Measurements from ENCODE around the gene STRA6. TPM values are rescaled to one million over a fixed set of nuclear protein-coding genes. Genes with fewer than 3 reads are reported as not detected.

STRA6 gene
- total RNA-seq, 4 donors from 2014 or later: 0.76 to 2.2 (median 1.5) TPM; not detected in 1

- Histone ChIP-seq H3K27me3 (peaks cover 0 to 49% (median 0%) of the 10 kb centered on the region in 4 donors), H3K9me3 (peaks cover 0 to 8% (median 0%) of the 10 kb centered on the region in 3 donors), H3K4me1 (no peaks in the 10 kb centered on the region), H3K27ac (no peak overlapping the region), H3K4me3 (no peak overlapping the region), H3K36me3 (no peaks in the 10 kb centered on the region)
- intact Hi-C loops (cut with DNase I): no loop called here
- DNase-seq: no peak
- WGBS, 2 donors: 47 to 52% methylated on average over 2 of the region's 2 CpGs
- TF ChIP-seq POLR2A (IDR thresholded peaks at IDR 0.05): no peak
- no peak for TF ChIP-seq CTCF (IDR thresholded peaks at IDR 0.05)
Measured at GRCh38 chr15:74147051-74147450, 55.5 kb downstream of the STRA6 start.

DNA sequence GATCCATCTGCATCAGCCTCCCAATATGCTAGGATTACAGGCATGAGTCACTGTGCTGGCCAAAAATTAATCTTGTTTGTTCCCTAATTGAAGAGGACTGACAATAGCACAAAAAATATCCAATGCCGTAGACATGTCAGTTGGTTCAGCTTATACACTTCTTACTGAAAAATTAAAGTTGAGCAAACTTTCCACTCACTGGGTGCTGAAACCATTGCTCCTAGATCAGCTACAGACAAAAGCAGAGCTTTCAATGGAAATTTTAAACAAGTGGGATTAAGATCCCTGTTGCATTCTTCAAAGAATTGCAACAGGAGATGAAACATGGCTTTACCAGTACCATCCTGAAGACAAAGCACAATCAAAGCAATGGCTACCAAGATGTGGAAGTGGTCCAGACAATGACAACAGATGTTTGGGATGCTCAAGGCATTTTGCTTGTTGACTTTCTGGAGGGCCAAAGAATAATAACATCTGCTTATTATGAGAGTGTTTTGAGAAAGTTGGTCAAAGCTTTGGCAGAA lies 56.2 kb downstream of the STRA6 start:
- no peak for DNase-seq
- no peak overlapping the region for H3K27ac ChIP-seq
- H3K27me3 ChIP-seq: peaks cover 0 to 56% (median 0%) of the 10 kb centered on the region in 4 donors
- no peaks in the 10 kb centered on the region for H3K36me3 ChIP-seq
- peaks cover 0 to 8% (median 0%) of the 10 kb centered on the region in 3 donors for H3K9me3 ChIP-seq
- no peaks in the 10 kb centered on the region for H3K4me1 ChIP-seq
- H3K4me3 ChIP-seq: no peak overlapping the region
- intact Hi-C loops (cut with DNase I): no loop called here
- TF ChIP-seq POLR2A (IDR thresholded peaks at IDR 0.05): no peak
- TF ChIP-seq CTCF (IDR thresholded peaks at IDR 0.05): no peak
- 100% methylated on average over 1 of the region's 1 CpG for WGBS, 2 donors

- TF ChIP-seq POLR2A (IDR thresholded peaks at IDR 0.05) (no peak), CTCF (IDR thresholded peaks at IDR 0.05) (no peak)
- no peaks in the 10 kb centered on the region for H3K36me3 ChIP-seq
- no peak overlapping the region for H3K27ac ChIP-seq
- no peaks in the 10 kb centered on the region for H3K4me1 ChIP-seq
- H3K27me3 ChIP-seq: peaks cover 0 to 75% (median 0%) of the 10 kb centered on the region in 4 donors
- H3K4me3 ChIP-seq: no peak overlapping the region
- DNase-seq: no peak
- intact Hi-C loops (cut with DNase I): no loop called here
- WGBS, 2 donors: 63 to 79% methylated on average over 6 of the region's 6 CpGs
- peaks cover 0 to 8% (median 0%) of the 10 kb centered on the region in 3 donors for H3K9me3 ChIP-seq
Measured at GRCh38 chr15:74144153-74144775, 58.3 kb downstream of the STRA6 start.

DNA sequence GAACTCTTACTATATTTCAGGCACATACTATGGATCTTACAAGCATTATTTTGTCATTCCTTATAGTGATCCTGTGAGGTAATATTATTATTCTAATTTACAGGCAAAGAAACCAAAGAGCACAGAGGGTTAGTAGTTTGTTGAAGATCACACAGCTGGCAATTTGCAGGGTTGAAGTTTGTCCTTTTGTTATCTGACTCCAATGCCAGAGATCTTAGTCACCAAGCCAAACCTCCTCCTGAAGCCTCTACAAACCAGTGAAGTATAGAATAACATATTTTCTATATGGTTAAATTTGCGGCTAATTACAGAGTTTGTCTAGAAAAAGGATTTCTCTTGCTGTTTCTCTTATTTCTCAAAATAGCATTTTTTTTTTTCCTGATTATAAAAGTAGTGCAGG lies 61.0 kb downstream of the STRA6 start:
- H3K27me3 ChIP-seq: peaks cover 0 to 85% (median 9%) of the 10 kb centered on the region in 4 donors
- H3K36me3 ChIP-seq: no peaks in the 10 kb centered on the region
- H3K4me1 ChIP-seq: peaks cover 7 to 11% (median 8%) of the 10 kb centered on the region in 3 donors
- WGBS, 2 donors: 91 to 95% methylated on average over 1 of the region's 1 CpG
- intact Hi-C loops (cut with DNase I): no loop called here
- peaks cover 0 to 5% (median 0%) of the 10 kb centered on the region in 3 donors for H3K9me3 ChIP-seq
- H3K4me3 ChIP-seq: no peak overlapping the region
- no peak for TF ChIP-seq CTCF (IDR thresholded peaks at IDR 0.05)
- no peak for TF ChIP-seq POLR2A (IDR thresholded peaks at IDR 0.05)
- no peak overlapping the region for H3K27ac ChIP-seq
- DNase-seq: no peak

DNA sequence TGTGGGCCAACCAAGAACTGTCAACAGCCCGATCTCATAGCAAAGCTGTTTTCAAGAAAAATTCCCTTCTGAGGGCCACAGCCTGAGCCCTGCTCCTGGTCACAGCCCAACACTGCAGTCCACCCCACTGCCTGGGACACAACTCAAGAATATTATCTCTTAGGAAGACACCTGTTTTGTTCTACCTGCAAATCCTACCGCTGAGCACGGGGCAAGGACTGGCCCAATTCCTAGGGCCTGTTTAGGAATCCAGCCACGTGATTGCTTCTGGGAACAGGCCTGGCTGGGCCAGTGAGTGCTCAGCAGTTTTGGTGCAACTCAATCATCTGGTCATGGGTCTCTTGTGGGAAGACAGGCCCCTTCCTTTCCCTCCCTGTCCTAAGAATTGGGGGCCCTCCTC lies 63.9 kb downstream of the STRA6 start:
- intact Hi-C loops (cut with DNase I): no loop called here
- TF ChIP-seq CTCF (IDR thresholded peaks at IDR 0.05) (no peak), POLR2A (IDR thresholded peaks at IDR 0.05) (no peak)
- Histone ChIP-seq H3K27me3 (peaks cover 11 to 96% (median 25%) of the 10 kb centered on the region in 4 donors), H3K27ac (no peak overlapping the region), H3K36me3 (no peaks in the 10 kb centered on the region), H3K9me3 (no peaks in the 10 kb centered on the region), H3K4me1 (peaks cover 17 to 39% (median 17%) of the 10 kb centered on the region in 3 donors), H3K4me3 (no peak overlapping the region)
- DNase-seq: no peak
- 81 to 100% methylated on average over 1 to 3 of the region's 4 CpGs for WGBS, 2 donors

All from esophagus squamous epithelium (tissue), 5 donors.